GM12878 (cell line): ENCODE data around the gene TMEM201. TPM values are rescaled to one million over a fixed set of nuclear protein-coding genes. Genes with fewer than 3 reads are reported as not detected.
A peak's percentile ranks its signal among the peaks of the same experiment; 100 is the strongest.

Source experiments
- CHD2 ChIP-seq: IDR thresholded peaks from 2 replicates; pipeline ENCODE4 v1.6.1; 2011; ENCODE audit warnings: low read depth, low read length, improper control_type of control experiment, borderline replicate concordance
- CHD4 ChIP-seq: fragments of 200-600 bp; sonication (generic); IDR thresholded peaks from 2 replicates; pipeline ENCODE4 v1.6.1; 2016; ENCODE audit warnings: mild to moderate bottlenecking
- DPF2 ChIP-seq: fragments of 450-650 bp; IDR thresholded peaks from 2 replicates; pipeline ENCODE4 v1.6.1; 2017; ENCODE audit warnings: mild to moderate bottlenecking
- GATAD2B ChIP-seq: fragments of 450-650 bp; conservative IDR thresholded peaks from 2 replicates; pipeline ENCODE4 v1.6.1; 2017; ENCODE audit warnings: low read depth, mild to moderate bottlenecking, moderate library complexity
- HCFC1 ChIP-seq: fragments of 150-350 bp; IDR thresholded peaks from 2 replicates; pipeline ENCODE4 v1.6.1; 2014; ENCODE audit warnings: low read length
- NR2C2 ChIP-seq: IDR thresholded peaks from 2 replicates; pipeline ENCODE4 v1.6.1; 2011; ENCODE audit warnings: borderline replicate concordance, low read depth; ENCODE audit not compliant: control insufficient read depth, insufficient read length
- NRF1 ChIP-seq: conservative IDR thresholded peaks from 2 replicates; pipeline ENCODE4 v1.6.1; 2011; ENCODE audit warnings: mild to moderate bottlenecking, low read depth, low read length, improper control_type of control experiment
- SP1 ChIP-seq: IDR thresholded peaks from one replicate; pipeline ENCODE4 v1.6.1; 2011; ENCODE audit warnings: low read depth, low read length
- polyA plus RNA-seq, 11 experiments: library from polyadenylated mRNA; depleted of rRNA in 4 of 11; unstranded in 6 of 11; stranded (reverse) in 5 of 11; fragments of >200 nt; fragmentation: Nextera tagmentation in 4 of 11; fragmentation: Illumina TruSeq in 1 of 11; extraction: Ambion mirVana in 4 of 11; extraction: Trizol in 1 of 11; gene quantifications; 1 replicate in 1 of 11; 2 replicates in 10 of 11; pipeline versions ENCODE4 v1.2.1 to v1.2.3, GENCODE V29; 2011 to 2016; ENCODE audit warnings: inconsistent platforms in 2 of 11, missing spikeins in 2 of 11, low read depth in 1 of 11
- total RNA-seq, 4 experiments: library from RNA; depleted of rRNA in 3 of 4; stranded (reverse); fragments of >200 nt in 3 of 4; fragmentation: Illumina TruSeq in 1 of 4; extraction: Trizol in 1 of 4; gene quantifications; 2 replicates each; pipeline versions ENCODE4 v1.2.1 to v1.2.3, GENCODE V29; 2013 to 2021
- TF ChIP-seq, protein P1 (sequence below): fragments of 450-650 bp; IDR thresholded peaks from 2 replicates; pipeline ENCODE4 v1.6.1; 2017; ENCODE audit warnings: antibody characterized with exemption, mild to moderate bottlenecking, moderate library complexity
- TF ChIP-seq, protein P2 (sequence below): IDR thresholded peaks from 2 replicates; pipeline ENCODE4 v1.6.1; 2012; ENCODE audit warnings: low read depth, low read length, improper control_type of control experiment
- TF ChIP-seq, protein P3 (sequence below): fragments of 450-650 bp; IDR thresholded peaks from 2 replicates; pipeline ENCODE4 v1.6.1; 2016; ENCODE audit warnings: mild to moderate bottlenecking
- TF ChIP-seq, protein P4 (sequence below): fragments of 450-650 bp; formaldehyde crosslinking; IDR thresholded peaks from 2 replicates; pipeline ENCODE4 v1.5.0; 2022; ENCODE audit warnings: mild to moderate bottlenecking, missing genetic modification characterization
- TF ChIP-seq, protein P5 (sequence below): fragments of 450-650 bp; IDR thresholded peaks from 2 replicates; pipeline ENCODE4 v1.6.1; 2014; ENCODE audit warnings: mild to moderate bottlenecking
- TF ChIP-seq, protein P6 (sequence below): fragments of 450-650 bp; IDR thresholded peaks from 2 replicates; pipeline ENCODE4 v1.6.1; 2017; ENCODE audit warnings: low read depth, mild to moderate bottlenecking, moderate library complexity
- TF ChIP-seq, protein P7 (sequence below): fragments of 150-350 bp; IDR thresholded peaks from 2 replicates; pipeline ENCODE4 v1.6.1; 2014; ENCODE audit warnings: mild to moderate bottlenecking, low read depth, low read length
- TF ChIP-seq, protein P8 (sequence below): IDR thresholded peaks from 2 replicates; pipeline ENCODE4 v1.6.1; 2012; ENCODE audit warnings: low read depth, low read length, improper control_type of control experiment

TMEM201 gene
- total and polyA plus RNA-seq, 10 of the 15 experiments (the other 5 are each of a cell fraction or from before 2014, with no cell fraction given) = 0.13 to 26.6 (median 6.1) TPM

DNA sequence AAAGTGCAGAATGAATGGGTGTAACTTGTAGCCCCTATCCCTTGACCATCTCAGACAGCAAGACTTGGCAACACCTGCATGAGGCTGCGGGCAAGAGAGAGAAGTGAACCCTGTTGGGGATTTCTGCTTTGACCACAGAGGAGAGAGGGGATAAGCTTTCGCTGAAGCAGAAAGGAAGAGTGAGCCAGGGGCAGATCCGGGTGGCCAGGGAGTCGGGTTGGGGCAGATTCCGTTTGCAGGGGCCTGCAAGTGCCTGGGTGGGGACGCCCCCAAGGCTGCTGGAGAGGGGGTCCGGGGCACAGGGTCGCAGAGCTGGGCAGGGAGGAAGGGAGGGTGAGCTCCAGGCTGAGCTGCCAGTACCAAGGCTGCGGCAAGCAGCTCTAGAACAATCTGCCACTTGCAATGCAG lies 37.5 kb downstream of the TMEM201 start (continued):
- TF ChIP-seq, protein P1, sequence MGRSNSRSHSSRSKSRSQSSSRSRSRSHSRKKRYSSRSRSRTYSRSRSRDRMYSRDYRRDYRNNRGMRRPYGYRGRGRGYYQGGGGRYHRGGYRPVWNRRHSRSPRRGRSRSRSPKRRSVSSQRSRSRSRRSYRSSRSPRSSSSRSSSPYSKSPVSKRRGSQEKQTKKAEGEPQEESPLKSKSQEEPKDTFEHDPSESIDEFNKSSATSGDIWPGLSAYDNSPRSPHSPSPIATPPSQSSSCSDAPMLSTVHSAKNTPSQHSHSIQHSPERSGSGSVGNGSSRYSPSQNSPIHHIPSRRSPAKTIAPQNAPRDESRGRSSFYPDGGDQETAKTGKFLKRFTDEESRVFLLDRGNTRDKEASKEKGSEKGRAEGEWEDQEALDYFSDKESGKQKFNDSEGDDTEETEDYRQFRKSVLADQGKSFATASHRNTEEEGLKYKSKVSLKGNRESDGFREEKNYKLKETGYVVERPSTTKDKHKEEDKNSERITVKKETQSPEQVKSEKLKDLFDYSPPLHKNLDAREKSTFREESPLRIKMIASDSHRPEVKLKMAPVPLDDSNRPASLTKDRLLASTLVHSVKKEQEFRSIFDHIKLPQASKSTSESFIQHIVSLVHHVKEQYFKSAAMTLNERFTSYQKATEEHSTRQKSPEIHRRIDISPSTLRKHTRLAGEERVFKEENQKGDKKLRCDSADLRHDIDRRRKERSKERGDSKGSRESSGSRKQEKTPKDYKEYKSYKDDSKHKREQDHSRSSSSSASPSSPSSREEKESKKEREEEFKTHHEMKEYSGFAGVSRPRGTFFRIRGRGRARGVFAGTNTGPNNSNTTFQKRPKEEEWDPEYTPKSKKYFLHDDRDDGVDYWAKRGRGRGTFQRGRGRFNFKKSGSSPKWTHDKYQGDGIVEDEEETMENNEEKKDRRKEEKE = no peak
- TF ChIP-seq DPF2 (peak; percentile 96), CHD4 (no peak), NRF1 (no peak), NR2C2 (no peak), SP1 (peak; percentile 68), GATAD2B (peak; percentile 53; the same call in 1 of the 2 replicates), CHD2 (peak; percentile 43; the same call in 1 of the 2 replicates), HCFC1 (no peak)
- TF ChIP-seq, protein P2, sequence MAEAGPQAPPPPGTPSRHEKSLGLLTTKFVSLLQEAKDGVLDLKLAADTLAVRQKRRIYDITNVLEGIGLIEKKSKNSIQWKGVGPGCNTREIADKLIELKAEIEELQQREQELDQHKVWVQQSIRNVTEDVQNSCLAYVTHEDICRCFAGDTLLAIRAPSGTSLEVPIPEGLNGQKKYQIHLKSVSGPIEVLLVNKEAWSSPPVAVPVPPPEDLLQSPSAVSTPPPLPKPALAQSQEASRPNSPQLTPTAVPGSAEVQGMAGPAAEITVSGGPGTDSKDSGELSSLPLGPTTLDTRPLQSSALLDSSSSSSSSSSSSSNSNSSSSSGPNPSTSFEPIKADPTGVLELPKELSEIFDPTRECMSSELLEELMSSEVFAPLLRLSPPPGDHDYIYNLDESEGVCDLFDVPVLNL = no peak
- TF ChIP-seq, protein P3, sequence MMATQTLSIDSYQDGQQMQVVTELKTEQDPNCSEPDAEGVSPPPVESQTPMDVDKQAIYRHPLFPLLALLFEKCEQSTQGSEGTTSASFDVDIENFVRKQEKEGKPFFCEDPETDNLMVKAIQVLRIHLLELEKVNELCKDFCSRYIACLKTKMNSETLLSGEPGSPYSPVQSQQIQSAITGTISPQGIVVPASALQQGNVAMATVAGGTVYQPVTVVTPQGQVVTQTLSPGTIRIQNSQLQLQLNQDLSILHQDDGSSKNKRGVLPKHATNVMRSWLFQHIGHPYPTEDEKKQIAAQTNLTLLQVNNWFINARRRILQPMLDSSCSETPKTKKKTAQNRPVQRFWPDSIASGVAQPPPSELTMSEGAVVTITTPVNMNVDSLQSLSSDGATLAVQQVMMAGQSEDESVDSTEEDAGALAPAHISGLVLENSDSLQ = no peak
- TF ChIP-seq, protein P4, sequence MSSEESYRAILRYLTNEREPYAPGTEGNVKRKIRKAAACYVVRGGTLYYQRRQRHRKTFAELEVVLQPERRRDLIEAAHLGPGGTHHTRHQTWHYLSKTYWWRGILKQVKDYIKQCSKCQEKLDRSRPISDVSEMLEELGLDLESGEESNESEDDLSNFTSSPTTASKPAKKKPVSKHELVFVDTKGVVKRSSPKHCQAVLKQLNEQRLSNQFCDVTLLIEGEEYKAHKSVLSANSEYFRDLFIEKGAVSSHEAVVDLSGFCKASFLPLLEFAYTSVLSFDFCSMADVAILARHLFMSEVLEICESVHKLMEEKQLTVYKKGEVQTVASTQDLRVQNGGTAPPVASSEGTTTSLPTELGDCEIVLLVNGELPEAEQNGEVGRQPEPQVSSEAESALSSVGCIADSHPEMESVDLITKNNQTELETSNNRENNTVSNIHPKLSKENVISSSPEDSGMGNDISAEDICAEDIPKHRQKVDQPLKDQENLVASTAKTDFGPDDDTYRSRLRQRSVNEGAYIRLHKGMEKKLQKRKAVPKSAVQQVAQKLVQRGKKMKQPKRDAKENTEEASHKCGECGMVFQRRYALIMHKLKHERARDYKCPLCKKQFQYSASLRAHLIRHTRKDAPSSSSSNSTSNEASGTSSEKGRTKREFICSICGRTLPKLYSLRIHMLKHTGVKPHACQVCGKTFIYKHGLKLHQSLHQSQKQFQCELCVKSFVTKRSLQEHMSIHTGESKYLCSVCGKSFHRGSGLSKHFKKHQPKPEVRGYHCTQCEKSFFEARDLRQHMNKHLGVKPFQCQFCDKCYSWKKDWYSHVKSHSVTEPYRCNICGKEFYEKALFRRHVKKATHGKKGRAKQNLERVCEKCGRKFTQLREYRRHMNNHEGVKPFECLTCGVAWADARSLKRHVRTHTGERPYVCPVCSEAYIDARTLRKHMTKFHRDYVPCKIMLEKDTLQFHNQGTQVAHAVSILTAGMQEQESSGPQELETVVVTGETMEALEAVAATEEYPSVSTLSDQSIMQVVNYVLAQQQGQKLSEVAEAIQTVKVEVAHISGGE (CRISPR knock-in tag) = no peak
- TF ChIP-seq, protein P5, sequence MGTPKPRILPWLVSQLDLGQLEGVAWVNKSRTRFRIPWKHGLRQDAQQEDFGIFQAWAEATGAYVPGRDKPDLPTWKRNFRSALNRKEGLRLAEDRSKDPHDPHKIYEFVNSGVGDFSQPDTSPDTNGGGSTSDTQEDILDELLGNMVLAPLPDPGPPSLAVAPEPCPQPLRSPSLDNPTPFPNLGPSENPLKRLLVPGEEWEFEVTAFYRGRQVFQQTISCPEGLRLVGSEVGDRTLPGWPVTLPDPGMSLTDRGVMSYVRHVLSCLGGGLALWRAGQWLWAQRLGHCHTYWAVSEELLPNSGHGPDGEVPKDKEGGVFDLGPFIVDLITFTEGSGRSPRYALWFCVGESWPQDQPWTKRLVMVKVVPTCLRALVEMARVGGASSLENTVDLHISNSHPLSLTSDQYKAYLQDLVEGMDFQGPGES = no peak
- TF ChIP-seq, protein P6, sequence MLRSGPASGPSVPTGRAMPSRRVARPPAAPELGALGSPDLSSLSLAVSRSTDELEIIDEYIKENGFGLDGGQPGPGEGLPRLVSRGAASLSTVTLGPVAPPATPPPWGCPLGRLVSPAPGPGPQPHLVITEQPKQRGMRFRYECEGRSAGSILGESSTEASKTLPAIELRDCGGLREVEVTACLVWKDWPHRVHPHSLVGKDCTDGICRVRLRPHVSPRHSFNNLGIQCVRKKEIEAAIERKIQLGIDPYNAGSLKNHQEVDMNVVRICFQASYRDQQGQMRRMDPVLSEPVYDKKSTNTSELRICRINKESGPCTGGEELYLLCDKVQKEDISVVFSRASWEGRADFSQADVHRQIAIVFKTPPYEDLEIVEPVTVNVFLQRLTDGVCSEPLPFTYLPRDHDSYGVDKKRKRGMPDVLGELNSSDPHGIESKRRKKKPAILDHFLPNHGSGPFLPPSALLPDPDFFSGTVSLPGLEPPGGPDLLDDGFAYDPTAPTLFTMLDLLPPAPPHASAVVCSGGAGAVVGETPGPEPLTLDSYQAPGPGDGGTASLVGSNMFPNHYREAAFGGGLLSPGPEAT = peak; percentile 95
- TF ChIP-seq, protein P7, sequence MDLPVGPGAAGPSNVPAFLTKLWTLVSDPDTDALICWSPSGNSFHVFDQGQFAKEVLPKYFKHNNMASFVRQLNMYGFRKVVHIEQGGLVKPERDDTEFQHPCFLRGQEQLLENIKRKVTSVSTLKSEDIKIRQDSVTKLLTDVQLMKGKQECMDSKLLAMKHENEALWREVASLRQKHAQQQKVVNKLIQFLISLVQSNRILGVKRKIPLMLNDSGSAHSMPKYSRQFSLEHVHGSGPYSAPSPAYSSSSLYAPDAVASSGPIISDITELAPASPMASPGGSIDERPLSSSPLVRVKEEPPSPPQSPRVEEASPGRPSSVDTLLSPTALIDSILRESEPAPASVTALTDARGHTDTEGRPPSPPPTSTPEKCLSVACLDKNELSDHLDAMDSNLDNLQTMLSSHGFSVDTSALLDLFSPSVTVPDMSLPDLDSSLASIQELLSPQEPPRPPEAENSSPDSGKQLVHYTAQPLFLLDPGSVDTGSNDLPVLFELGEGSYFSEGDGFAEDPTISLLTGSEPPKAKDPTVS = no peak
- TF ChIP-seq, protein P8, sequence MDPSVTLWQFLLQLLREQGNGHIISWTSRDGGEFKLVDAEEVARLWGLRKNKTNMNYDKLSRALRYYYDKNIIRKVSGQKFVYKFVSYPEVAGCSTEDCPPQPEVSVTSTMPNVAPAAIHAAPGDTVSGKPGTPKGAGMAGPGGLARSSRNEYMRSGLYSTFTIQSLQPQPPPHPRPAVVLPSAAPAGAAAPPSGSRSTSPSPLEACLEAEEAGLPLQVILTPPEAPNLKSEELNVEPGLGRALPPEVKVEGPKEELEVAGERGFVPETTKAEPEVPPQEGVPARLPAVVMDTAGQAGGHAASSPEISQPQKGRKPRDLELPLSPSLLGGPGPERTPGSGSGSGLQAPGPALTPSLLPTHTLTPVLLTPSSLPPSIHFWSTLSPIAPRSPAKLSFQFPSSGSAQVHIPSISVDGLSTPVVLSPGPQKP = no peak
